Measurements from ENCODE around the gene BDKRB1.

The BDKRB1 gene

DNA sequence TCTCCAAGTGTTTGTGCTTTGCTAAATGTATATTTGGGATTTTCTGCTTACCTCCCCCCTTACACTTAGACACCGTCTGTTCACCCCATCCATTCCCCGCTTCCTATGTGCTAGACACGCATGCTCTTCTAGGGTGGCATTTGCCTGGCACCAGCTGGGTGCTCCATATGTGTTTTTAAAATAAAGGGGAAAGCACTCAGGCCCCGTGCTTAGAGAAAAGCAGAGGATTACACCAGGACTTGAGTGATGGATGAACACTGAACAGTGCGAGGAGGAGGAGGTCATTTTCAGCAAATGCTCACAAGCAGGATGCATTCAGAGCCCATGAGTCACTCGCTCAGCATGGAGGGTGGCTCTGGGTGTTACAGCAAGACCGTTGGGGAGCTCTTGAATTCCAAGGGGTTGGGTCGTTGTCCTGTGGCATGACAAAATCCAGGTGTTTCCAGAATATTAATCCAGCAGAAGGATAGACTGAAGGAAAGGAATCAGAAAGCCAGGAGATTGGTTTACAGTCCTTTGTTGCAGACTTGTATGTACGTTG lies 2.9 kb upstream of the BDKRB1 start:
- in situ Hi-C loops (cut with MboI; ENCODE audit: low sequenced_read_pairs, unreplicated experiment), result no loop called here
- no peak for DNase-seq (ENCODE audit: low spot score)
- TF ChIP-seq, protein P1, sequence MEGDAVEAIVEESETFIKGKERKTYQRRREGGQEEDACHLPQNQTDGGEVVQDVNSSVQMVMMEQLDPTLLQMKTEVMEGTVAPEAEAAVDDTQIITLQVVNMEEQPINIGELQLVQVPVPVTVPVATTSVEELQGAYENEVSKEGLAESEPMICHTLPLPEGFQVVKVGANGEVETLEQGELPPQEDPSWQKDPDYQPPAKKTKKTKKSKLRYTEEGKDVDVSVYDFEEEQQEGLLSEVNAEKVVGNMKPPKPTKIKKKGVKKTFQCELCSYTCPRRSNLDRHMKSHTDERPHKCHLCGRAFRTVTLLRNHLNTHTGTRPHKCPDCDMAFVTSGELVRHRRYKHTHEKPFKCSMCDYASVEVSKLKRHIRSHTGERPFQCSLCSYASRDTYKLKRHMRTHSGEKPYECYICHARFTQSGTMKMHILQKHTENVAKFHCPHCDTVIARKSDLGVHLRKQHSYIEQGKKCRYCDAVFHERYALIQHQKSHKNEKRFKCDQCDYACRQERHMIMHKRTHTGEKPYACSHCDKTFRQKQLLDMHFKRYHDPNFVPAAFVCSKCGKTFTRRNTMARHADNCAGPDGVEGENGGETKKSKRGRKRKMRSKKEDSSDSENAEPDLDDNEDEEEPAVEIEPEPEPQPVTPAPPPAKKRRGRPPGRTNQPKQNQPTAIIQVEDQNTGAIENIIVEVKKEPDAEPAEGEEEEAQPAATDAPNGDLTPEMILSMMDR (IDR thresholded peaks at IDR 0.05; ENCODE audit: borderline replicate concordance, control extremely low read depth, extremely low read depth, insufficient read depth, missing control alignments), result no peak

DNA sequence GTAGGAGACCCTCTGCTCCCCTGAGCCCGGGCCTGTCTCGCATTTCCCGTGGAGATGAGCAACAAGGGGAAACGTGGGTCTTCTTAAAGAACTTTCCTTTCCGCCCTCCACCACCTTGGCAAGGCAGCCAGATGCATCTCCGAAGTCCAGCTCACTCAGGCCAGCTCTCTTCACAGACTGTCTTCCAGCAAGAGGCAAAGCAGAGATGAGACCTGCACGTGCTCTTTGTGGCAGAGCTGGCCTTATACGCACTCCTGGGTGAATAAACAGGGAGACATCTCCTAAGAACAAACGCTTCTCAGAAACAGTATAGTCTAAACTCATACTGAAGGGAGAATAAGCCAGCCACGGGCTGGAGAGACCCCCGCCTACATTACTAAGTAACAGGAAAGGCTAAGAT lies 1.3 kb upstream of the BDKRB1 start:
- TF ChIP-seq, protein P1 (IDR thresholded peaks at IDR 0.05; ENCODE audit: borderline replicate concordance, control extremely low read depth, extremely low read depth, insufficient read depth, missing control alignments), result no peak
- in situ Hi-C loops (cut with MboI; ENCODE audit: low sequenced_read_pairs, unreplicated experiment), result no loop called here
- no peak for DNase-seq (ENCODE audit: low spot score)

DNA sequence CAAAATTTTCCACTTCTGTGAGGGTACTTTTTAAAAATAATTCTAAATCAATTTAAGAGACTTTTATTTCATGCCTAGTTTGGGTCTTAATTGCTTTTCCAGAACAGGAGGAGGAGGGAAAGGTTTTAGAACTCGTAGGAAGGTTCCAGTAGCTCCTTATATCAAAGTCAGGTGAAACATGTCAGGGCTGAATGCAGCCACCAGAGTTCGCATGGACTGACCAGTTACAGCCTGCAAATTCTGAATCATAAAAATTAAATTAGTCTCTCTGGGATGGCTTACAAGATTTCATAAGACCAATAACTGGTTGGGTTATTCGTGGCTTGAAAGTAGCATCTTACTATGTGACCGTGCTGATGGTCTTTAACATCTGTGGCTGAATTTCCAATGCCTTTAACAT lies 397 bp downstream of the BDKRB1 start:
- in situ Hi-C loops (cut with MboI; ENCODE audit: low sequenced_read_pairs, unreplicated experiment), result no loop called here
- no peak for DNase-seq (ENCODE audit: low spot score)
- TF ChIP-seq, protein P1 (IDR thresholded peaks at IDR 0.05; ENCODE audit: borderline replicate concordance, control extremely low read depth, extremely low read depth, insufficient read depth, missing control alignments), result no peak

DNA sequence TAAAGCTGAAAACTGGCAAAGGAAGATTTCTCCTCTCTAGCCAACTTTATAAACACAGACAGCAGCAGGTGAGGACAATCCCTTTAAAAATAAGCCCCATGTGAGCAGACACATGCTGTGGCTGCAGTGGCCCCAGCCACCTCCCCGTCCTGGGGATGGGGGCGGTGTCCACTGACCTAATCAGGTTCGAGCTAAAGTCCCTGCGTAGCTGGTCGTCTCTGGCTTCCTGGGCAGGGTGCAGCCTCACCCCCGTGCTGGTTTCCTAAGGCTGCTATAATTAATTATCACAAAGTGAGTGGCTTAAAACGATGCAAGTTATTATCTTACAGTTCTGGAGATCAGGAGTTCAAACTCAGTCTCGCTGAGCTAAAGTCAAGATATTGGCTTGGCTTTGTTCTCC lies 1.0 kb downstream of the BDKRB1 start:
- in situ Hi-C loops (cut with MboI; ENCODE audit: low sequenced_read_pairs, unreplicated experiment), result no loop called here
- TF ChIP-seq, protein P1 (IDR thresholded peaks at IDR 0.05; ENCODE audit: borderline replicate concordance, control extremely low read depth, extremely low read depth, insufficient read depth, missing control alignments), result no peak

DNA sequence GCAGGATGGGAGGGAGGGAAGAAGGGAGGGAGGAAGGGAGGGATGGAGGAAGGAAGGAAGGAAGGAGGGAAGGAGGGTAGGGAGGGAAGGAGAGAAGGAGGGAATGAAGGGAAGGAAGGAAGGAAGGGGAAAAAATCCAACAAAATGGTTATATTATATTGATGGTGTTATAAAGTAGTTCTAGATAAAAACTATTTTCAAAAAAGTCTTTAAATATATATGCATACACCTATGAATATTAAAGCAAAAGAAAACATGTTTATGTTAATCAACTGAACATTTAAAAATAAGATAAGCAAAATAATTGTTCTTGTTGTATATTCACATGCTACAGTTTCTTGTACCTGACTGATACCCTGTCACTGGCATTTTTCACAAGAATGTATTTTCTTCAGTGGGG lies 1.9 kb downstream of the BDKRB1 start:
- TF ChIP-seq, protein P1 (IDR thresholded peaks at IDR 0.05; ENCODE audit: borderline replicate concordance, control extremely low read depth, extremely low read depth, insufficient read depth, missing control alignments), result no peak
- DNase-seq (ENCODE audit: low spot score), result no peak
- in situ Hi-C loops (cut with MboI; ENCODE audit: low sequenced_read_pairs, unreplicated experiment), result no loop called here

More for the DNA sequence above, 1.0 kb downstream of the BDKRB1 start:
- DNase-seq (ENCODE audit: low spot score), result no peak

DNA sequence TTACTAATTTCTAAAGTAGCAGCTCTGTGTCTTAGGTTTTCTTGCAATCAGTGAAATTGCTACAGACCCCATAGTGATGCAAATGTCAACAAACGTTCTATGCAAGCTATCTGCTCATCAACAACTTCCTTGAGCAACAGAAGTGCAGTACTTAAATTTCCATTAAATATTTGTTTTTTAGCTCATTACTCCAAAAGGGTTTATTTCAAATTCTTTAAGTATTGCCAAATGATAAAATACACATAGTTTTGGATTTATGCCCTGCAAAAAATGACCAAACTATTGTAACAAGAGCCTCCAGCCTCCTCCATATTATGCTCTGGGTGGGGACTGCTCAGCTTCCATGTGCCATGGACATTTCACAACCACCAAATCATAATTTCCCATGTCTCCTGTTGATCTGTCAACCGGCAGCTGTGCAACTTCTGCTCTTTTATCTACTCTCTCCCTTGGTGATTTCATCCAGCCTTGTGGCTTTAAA lies 4.4 kb downstream of the BDKRB1 start:
- TF ChIP-seq, protein P1 (IDR thresholded peaks at IDR 0.05; ENCODE audit: borderline replicate concordance, control extremely low read depth, extremely low read depth, insufficient read depth, missing control alignments), result no peak
- in situ Hi-C loops (cut with MboI; ENCODE audit: low sequenced_read_pairs, unreplicated experiment), result no loop called here

More for the DNA sequence above, 4.4 kb downstream of the BDKRB1 start:
- DNase-seq (ENCODE audit: low spot score), result no peak
